K562 (cell line): Measurements from ENCODE around the gene HMBS. TPM values are rescaled to one million over a fixed set of nuclear protein-coding genes. Genes with fewer than 3 reads are reported as not detected.

Experiments
- BCOR ChIP-seq: fragments of 450-650 bp; IDR thresholded peaks from 2 replicates; pipeline ENCODE4 v1.6.1; 2016
- BHLHE40 ChIP-seq: IDR thresholded peaks from 2 replicates; pipeline ENCODE4 v1.6.1; 2011; ENCODE audit warnings: low read length, improper control_type of control experiment
- CHD2 ChIP-seq: IDR thresholded peaks from 2 replicates; pipeline ENCODE4 v1.6.1; 2011; ENCODE audit warnings: low read depth, low read length
- CREBBP ChIP-seq: IDR thresholded peaks from one replicate; pipeline ENCODE4 v1.6.1; 2012; ENCODE audit warnings: low read depth, mild to moderate bottlenecking, control low read depth, inconsistent platforms, low read length
- CSDE1 ChIP-seq, 2 experiments: fragments of 450-650 bp; IDR thresholded peaks; 2 replicates each; pipeline ENCODE4 v1.6.1; 2016; ENCODE audit warnings: mild to moderate bottlenecking in 1 of 2
- ETS2 ChIP-seq: IDR thresholded peaks from 2 replicates; pipeline ENCODE4 v1.6.1; 2016; ENCODE audit warnings: borderline replicate concordance, missing genetic modification characterization, mild to moderate bottlenecking, moderate library complexity, missing compliant biosample characterization; ENCODE audit not compliant: poor library complexity, severe bottlenecking
- FOXK1 ChIP-seq: sonication (generic); formaldehyde crosslinking; IDR thresholded peaks from 2 replicates; pipeline ENCODE4 v1.8.0; 2022; ENCODE audit warnings: missing genetic modification reagents, mild to moderate bottlenecking, borderline replicate concordance
- GABPA ChIP-seq: fragments of 200-800 bp; sonication (Bioruptor generic); conservative IDR thresholded peaks from 2 replicates; pipeline ENCODE4 v1.6.1; 2016; ENCODE audit warnings: low read depth, missing genetic modification characterization, missing compliant biosample characterization
- HDGF ChIP-seq: fragments of 450-650 bp; IDR thresholded peaks from 2 replicates; pipeline ENCODE4 v1.6.1; 2016
- HIVEP1 ChIP-seq: fragments of 250-450 bp; sonication (Bioruptor Pico); IDR thresholded peaks from 2 replicates; pipeline ENCODE4 v1.4.0; 2020; ENCODE audit warnings: mild to moderate bottlenecking
- HNRNPLL ChIP-seq: fragments of 200-400 bp; formaldehyde crosslinking; IDR thresholded peaks from 2 replicates; pipeline ENCODE4 v1.6.1; 2017; ENCODE audit warnings: low read length, low read depth, mild to moderate bottlenecking; ENCODE audit not compliant: poor library complexity, severe bottlenecking
- MECOM ChIP-seq: fragments of 250-450 bp; sonication (Bioruptor Pico); IDR thresholded peaks from 2 replicates; pipeline ENCODE4 v1.8.0; 2022; ENCODE audit warnings: inconsistent platforms
- MTA1 ChIP-seq: fragments of 450-650 bp; IDR thresholded peaks from 2 replicates; pipeline ENCODE4 v1.6.1; 2017; ENCODE audit warnings: borderline replicate concordance
- NELFE ChIP-seq: IDR thresholded peaks from 2 replicates; pipeline ENCODE4 v1.6.1; 2011; ENCODE audit warnings: mild to moderate bottlenecking; ENCODE audit not compliant: insufficient read depth, insufficient read length
- NR4A1 ChIP-seq, 2 experiments: fragments of 250-450 bp in 1 of 2; fragments of 450-650 bp in 1 of 2; sonication (Bioruptor Pico) in 1 of 2; IDR thresholded peaks; 2 replicates each; pipeline versions ENCODE4 v1.4.0 to v1.6.1; 2016 to 2020; ENCODE audit warnings: mild to moderate bottlenecking in 2 of 2, missing compliant biosample characterization in 1 of 2, missing genetic modification characterization in 1 of 2, moderate library complexity in 1 of 2
- POLR2A ChIP-seq: fragments of 450-650 bp; conservative IDR thresholded peaks from 2 replicates; pipeline ENCODE4 v1.6.1; 2016
- PRPF4 ChIP-seq: fragments of 200-400 bp; formaldehyde crosslinking; IDR thresholded peaks from one replicate; pipeline ENCODE4 v1.6.1; 2017; ENCODE audit warnings: low read length, low read depth, mild to moderate bottlenecking; ENCODE audit not compliant: insufficient read depth, poor library complexity, severe bottlenecking
- RBM22 ChIP-seq: fragments of 200-400 bp; formaldehyde crosslinking; IDR thresholded peaks from 2 replicates; pipeline ENCODE4 v1.6.1; 2018; ENCODE audit warnings: low read length, low read depth; ENCODE audit not compliant: poor library complexity, severe bottlenecking
- SIN3A ChIP-seq, 2 experiments: fragments of 150-350 bp in 1 of 2; IDR thresholded peaks; 2 replicates each; pipeline ENCODE4 v1.6.1; 2011 to 2016; ENCODE audit warnings: borderline replicate concordance in 2 of 2, low read depth in 2 of 2, low read length in 2 of 2, mild to moderate bottlenecking in 2 of 2, moderate library complexity in 2 of 2; ENCODE audit not compliant: control insufficient read depth in 1 of 2
- TAF7 ChIP-seq: fragments of 450-650 bp; IDR thresholded peaks from 2 replicates; pipeline ENCODE4 v1.6.1; 2016; ENCODE audit warnings: missing genetic modification characterization, missing compliant biosample characterization
- TEAD2 ChIP-seq: fragments of 450-650 bp; IDR thresholded peaks from 2 replicates; pipeline ENCODE4 v1.6.1; 2016; ENCODE audit warnings: missing genetic modification characterization, control low read depth, missing compliant biosample characterization
- ZBTB7A ChIP-seq: IDR thresholded peaks from 2 replicates; pipeline ENCODE4 v1.6.1; 2011; ENCODE audit warnings: low read depth, mild to moderate bottlenecking, low read length, moderate library complexity, borderline replicate concordance; ENCODE audit not compliant: control insufficient read depth
- ZNF282 ChIP-seq: sonication (generic); formaldehyde crosslinking; IDR thresholded peaks from 2 replicates; pipeline ENCODE4 v1.8.1; 2023; ENCODE audit warnings: missing genetic modification reagents
- ZNF57 ChIP-seq: fragments of 450-650 bp; formaldehyde crosslinking; IDR thresholded peaks from 2 replicates; pipeline ENCODE4 v1.4.0; 2020; ENCODE audit warnings: mild to moderate bottlenecking, moderate library complexity
- ZNF583 ChIP-seq: fragments of 250-450 bp; sonication (Bioruptor Pico); IDR thresholded peaks from 2 replicates; pipeline ENCODE4 v1.4.0; 2020
- ZNF644 ChIP-seq: fragments of 200-800 bp; sonication (Bioruptor generic); IDR thresholded peaks from 2 replicates; pipeline ENCODE4 v1.6.1; 2016; ENCODE audit warnings: low read depth, missing genetic modification characterization, missing compliant biosample characterization
- polyA plus RNA-seq, 8 experiments: library from polyadenylated mRNA; depleted of rRNA in 4 of 8; stranded (reverse) in 5 of 8; unstranded in 3 of 8; fragments of >200 nt; fragmentation: Nextera tagmentation in 2 of 8; fragmentation: Illumina TruSeq in 1 of 8; extraction: Ambion mirVana in 2 of 8; extraction: Trizol in 1 of 8; gene quantifications; 2 replicates each; pipeline versions ENCODE4 v1.2.1 to v1.2.3, GENCODE V29; 2011 to 2014; ENCODE audit warnings: inconsistent platforms in 1 of 8, missing spikeins in 1 of 8
- total RNA-seq, 7 experiments: library from RNA; depleted of rRNA in 6 of 7; stranded (reverse); fragments of >200 nt in 6 of 7; fragmentation: Illumina TruSeq in 2 of 7; extraction: Trizol in 2 of 7; gene quantifications; 2 replicates each; pipeline versions ENCODE4 v1.2.1 to v1.2.3, GENCODE V29; 2011 to 2021; ENCODE audit warnings: low replicate concordance in 1 of 7
- TF ChIP-seq, protein P1 (sequence below): fragments of 250-450 bp; sonication (Bioruptor Pico); IDR thresholded peaks from 2 replicates; pipeline ENCODE4 v1.4.0; 2020; ENCODE audit warnings: borderline replicate concordance
- TF ChIP-seq, protein P2 (sequence below): sonication (generic); formaldehyde crosslinking; IDR thresholded peaks from 2 replicates; pipeline ENCODE4 v1.8.1; 2023; ENCODE audit warnings: mild to moderate bottlenecking, missing genetic modification reagents

HMBS gene
- total and polyA plus RNA-seq, 9 of the 15 experiments (the other 6 are each of a cell fraction or from before 2014, with no cell fraction given) = 56.9 to 385 (median 286) TPM

DNA sequence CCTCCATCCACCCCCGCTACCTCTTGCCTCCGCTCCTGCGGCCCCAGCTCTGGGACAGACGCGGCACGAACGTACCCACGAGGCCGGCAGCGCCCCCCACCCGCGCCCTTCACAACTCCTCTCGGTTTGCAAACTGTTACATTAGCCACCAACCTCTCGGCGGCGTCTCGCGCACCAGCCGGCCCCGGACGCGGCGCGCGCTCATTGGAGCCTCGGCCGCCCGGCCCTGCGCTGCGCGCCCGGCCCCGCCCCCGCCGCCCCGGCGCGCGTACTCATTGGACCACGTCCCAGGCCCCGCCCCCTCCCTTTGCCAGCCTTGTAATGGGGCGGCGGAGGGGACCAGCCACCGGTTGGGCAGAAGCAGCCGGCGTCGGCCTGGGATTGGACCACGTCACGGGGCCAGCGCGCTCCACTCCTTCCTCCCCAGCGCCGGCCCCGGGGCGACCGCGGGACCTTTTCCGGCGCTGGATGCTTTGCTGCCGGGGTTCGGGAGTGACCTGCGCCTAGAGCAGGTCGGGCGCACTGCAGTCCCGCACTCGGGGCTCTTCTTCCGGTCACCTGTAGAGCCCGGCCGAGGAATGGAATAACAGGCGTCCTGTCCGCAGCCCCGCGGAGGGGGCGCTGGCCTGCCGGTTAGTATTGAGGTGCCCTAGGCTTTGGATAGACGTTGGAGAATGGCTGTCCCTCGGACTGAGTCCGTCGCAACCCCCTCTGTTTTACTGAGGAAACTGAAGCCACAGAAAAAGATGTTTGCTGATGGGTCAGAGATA lies 27.5 kb upstream of the HMBS start, which contains the start of gene HYOU1 (continued):
- TF ChIP-seq SIN3A (IDR thresholded peaks at IDR 0.05; ENCODE audit: borderline replicate concordance in 2 of 2, control insufficient read depth in 1 of 2, low read depth in 2 of 2, low read length in 2 of 2) = peak in 1 of 2 experiments; percentile 81; a peak in 1 of 4 replicates
- TF ChIP-seq, protein P1, sequence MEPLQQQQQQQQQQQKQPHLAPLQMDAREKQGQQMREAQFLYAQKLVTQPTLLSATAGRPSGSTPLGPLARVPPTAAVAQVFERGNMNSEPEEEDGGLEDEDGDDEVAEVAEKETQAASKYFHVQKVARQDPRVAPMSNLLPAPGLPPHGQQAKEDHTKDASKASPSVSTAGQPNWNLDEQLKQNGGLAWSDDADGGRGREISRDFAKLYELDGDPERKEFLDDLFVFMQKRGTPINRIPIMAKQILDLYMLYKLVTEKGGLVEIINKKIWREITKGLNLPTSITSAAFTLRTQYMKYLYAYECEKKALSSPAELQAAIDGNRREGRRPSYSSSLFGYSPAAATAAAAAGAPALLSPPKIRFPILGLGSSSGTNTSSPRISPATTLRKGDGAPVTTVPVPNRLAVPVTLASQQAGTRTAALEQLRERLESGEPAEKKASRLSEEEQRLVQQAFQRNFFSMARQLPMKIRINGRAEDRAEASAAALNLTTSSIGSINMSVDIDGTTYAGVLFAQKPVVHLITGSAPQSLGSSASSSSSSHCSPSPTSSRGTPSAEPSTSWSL (CRISPR knock-in tag) = no peak
- peak; percentile 91 for TF ChIP-seq GABPA (tag)
- TF ChIP-seq ZBTB7A = no peak; the same call in 1 of the 2 replicates
- no peak for TF ChIP-seq CSDE1 (IDR thresholded peaks at IDR 0.05)
- TF ChIP-seq ZNF282 (CRISPR knock-in tag) = no peak
- TF ChIP-seq, protein P2, sequence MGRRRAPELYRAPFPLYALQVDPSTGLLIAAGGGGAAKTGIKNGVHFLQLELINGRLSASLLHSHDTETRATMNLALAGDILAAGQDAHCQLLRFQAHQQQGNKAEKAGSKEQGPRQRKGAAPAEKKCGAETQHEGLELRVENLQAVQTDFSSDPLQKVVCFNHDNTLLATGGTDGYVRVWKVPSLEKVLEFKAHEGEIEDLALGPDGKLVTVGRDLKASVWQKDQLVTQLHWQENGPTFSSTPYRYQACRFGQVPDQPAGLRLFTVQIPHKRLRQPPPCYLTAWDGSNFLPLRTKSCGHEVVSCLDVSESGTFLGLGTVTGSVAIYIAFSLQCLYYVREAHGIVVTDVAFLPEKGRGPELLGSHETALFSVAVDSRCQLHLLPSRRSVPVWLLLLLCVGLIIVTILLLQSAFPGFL (CRISPR knock-in tag) = peak; percentile 79; the same call in 1 of the 2 replicates
- no peak for TF ChIP-seq ETS2 (tag)
- TF ChIP-seq MTA1 = peak; percentile 86
- TF ChIP-seq ZNF583 = no peak
- TF ChIP-seq MECOM (CRISPR knock-in tag) = no peak
- TF ChIP-seq TAF7 (tag) = 0 out of 2 replicates have a peak, but pooled peaks have one; percentile 52
- no peak for TF ChIP-seq FOXK1
- no peak for TF ChIP-seq HDGF
- TF ChIP-seq PRPF4 = peak; percentile 12
- peak; percentile 75 for TF ChIP-seq RBM22
- peak; percentile 44 for TF ChIP-seq CHD2
- TF ChIP-seq TEAD2 = no peak
- peak; percentile 31; the same call in 1 of the 2 replicates for TF ChIP-seq BHLHE40
- TF ChIP-seq ZNF57 = no peak
- no peak for TF ChIP-seq ZNF644 (tag)
- no peak for TF ChIP-seq NELFE
- peak; percentile 85 for TF ChIP-seq POLR2A
- TF ChIP-seq HNRNPLL = peak; percentile 60
- TF ChIP-seq CREBBP = no peak
- TF ChIP-seq BCOR = no peak; the same call in none of the 2 replicates
- no peak for TF ChIP-seq HIVEP1 (CRISPR knock-in tag)
- no peak for TF ChIP-seq NR4A1 (CRISPR knock-in tag; IDR thresholded peaks at IDR 0.05)
- no peak for TF ChIP-seq NR4A1 (tag; IDR thresholded peaks at IDR 0.05)
